ENCODE results near the gene ZEB2.

The ZEB2 gene

DNA sequence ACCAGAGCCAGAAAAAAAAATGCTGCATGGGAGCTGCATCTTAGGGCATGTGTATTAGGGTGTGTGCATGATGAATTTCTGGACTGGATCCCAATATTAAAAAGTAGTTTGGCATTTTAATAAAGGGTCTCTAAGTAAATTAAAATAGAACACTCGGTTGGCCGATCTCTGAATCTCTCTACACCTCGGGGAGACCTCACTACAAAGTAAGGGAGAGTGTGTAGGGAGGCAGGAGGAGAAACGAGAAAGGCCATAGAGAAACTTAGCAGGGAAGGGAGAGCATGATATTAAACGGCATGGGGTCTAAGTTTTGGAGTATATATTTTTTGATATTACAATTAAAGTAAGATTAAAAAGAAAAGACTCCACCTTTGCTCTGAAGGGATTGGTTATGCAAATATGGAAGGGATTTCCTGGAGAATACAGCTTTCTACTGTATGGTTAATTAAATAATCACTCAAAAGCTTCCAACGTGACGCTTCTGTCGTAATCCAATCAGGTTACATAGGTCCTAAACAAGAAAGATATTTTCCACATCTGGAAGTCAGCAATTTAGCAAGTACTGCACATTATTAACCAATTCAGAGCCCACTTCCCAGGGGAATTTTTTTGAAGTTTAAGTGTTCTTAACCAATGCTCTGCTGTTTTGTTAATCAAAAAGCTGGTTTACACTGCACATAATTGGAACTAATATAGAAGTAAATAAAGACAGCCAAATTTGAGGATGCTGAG lies 1.0 kb upstream of the ZEB2 start:
- no peak for TF ChIP-seq CTCF (IDR thresholded peaks at IDR 0.05)

GRCh38 chr2:144519597-144519933 lies 354 bp downstream of the ZEB2 start:
- TF ChIP-seq CTCF (IDR thresholded peaks at IDR 0.05), result no peak

GRCh38 chr2:144518748-144519596 lies 947 bp downstream of the ZEB2 start:
- no peak for TF ChIP-seq CTCF (IDR thresholded peaks at IDR 0.05)

DNA sequence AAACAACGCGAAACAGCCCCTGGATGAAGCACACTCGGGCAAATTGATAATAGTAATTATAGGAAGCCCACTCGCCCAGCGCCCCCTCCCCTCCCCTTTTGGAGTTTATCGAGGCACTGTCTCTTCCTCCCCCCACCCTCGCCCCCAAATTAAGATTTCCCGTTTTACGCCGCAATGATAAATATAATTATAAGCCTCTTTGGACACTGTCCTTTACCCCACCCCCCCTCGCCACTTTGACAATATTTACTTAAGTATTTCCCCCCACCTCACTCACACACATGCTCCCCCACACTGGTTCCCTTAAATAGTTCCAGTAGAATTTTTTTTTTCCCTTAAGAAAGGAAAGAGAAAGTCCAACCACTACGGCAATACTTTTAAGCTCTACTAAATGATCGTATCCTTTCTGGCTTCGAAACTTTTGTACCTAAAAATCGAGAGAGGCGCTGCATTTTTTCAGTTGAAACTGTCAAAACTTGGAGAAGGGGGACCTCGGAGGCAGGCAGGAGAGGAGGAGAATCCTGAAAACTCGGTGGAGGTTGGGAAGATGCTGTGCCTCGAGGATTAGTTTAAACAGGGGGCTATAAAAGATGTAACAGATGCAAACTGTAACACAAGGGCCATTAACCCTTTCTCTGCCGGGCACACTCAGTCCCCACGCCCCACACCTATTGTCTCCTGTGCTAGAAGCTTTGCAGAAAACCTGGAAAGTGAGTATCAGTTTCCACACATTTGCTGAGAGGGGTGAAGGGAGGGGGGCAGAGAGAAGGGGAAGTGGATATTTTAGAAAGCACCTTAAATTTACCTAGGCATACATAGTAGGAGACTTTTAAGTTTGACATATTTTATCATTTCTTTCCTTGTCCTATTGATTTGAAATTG lies 1.8 kb downstream of the ZEB2 start:
- TF ChIP-seq CTCF (IDR thresholded peaks at IDR 0.05), result no peak

GRCh38 chr2:144516981-144517865 lies 2.7 kb downstream of the ZEB2 start:
- TF ChIP-seq CTCF (IDR thresholded peaks at IDR 0.05), result no peak

DNA sequence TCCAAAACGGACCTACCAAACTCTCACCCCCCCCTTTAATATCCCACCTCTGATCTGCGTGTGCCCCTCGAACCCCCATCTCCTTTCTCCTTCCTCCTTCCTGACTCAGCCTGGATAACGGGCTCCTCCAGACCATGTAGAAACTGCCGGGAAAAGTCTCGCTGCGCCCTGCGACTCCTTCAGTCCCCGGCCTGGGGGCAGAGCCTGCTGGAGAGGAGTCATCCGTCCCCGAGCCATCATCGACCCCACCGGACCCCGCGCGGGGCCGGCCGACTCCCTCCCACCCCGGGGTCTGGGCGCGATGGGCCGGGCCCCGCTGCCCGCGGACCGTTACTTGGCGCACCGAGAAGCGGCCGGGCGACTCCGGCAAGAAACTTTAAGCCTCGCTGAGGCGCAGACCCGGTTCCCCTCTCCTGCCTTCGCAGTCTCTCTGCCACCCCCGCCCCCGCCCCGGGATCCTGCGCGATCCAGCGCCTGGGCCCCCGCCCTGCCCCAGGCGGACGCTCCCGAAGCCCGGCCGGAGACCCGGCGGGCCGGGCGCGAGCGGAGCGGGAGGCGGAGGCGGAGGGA lies 3.4 kb downstream of the ZEB2 start:
- TF ChIP-seq CTCF (IDR thresholded peaks at IDR 0.05), result no peak

Measured in LNCAP (cell line).